Colon (tissue), 2 donors: Measurements from ENCODE around the gene ADCY10.
"Not testable (repeated sequence)": the region's sequence is repeated elsewhere in the genome, so short reads cannot be mapped to it uniquely, and the experiment has no call there.

Source experiments
- FAIRE-seq: peaks from 2 replicates; lab custom pipeline; 2012; peaks lifted over from hg19 to GRCh38; lab: Jason Lieb, UNC
- donor health status: control.
- donor health status: control.

Gene ADCY10

DNA sequence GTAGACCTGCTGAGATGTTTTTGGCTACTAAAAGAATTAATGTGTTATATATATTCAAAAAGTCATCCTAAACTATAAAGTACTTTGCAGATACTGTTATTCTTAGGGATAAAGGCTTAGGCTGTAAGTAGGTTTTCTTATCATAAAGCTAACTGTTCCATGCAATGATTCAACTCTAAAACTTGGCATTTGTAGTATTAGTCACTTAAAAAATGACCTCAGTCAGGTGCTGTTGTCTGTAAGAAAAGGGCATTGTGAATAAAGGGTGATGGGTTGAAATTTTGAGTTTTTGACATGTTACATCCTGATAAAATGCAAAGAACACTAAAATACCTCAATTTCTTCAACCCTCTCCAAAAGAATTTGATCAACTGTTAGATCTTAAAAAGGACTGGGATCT, 32.9 kb downstream of the ADCY10 start:
- no peak for FAIRE-seq

DNA sequence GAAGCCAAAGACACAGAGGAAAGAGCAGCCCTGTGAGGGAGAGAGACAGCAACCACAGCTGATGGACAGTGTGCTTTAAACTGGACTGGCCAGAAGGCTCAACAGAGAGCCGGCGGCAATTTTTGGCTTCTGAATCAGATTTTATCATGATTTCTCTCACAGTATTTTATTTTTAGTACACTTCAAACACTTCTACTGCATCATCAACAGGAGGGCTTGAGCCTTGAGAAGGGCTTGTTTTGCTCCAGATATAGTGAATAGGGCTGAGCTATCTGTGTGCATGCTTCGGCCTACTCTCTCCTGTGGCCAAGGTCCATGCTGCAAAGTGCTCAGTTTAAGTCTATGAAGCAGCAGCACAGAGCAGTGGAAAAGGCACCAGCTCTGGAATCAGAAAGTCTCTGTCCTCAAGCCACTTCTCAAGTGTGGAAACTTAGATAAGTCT, 33.3 kb downstream of the ADCY10 start:
- no peak for FAIRE-seq

DNA sequence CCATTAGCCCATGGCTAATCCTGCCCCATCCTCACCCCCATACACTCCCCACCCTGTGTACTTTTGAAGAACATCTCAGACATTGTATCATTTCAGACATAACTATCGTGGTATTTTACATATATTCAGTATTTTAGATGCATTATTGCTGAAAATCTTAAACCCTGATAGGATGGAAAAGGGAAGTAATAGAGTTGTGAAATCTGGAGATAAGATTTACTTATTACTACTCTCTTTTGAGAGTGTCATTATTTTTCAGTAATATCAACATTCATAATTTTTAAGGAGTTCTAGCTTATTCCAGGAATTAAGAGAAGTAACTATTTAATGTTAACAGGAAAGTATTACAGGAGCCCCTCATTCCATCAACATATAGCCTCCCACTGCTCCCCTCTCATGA, 34.4 kb downstream of the ADCY10 start:
- FAIRE-seq: no peak

DNA sequence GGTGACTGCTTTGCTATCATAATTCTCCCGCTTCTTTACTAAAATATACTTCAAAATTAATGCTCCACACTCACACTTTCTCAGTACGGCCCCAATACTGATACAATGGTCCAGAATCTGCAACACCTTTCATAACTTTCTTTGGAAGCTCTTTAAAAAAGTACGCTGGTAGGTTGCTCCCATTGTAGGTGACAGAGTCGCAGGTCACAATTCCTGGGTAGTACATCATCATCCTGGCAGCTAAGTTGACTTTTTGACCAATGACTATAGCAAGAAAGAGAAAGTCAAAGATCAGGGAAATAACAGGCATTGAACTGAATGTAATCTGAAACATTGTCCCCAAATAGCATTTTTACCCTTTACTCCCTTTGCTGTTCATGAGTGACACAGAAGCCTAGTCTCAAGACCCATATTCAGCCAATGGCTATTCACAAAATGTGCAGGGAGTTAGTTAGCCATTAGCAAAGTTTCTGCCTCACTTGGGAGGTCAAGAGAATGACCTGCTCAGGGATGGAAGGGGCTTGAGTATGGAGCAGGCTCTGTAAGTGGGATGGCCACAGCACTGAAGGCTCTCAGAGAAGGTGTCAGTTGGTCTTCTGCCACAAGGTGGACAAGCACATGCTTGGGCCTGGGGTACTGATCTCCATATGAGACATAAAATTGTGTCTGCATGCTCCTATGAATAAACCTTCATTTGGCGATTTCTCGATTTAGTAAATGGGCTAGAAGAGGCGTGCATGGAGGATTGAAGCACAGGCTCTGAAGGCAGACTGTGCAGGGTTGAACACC, 35.4 kb downstream of the ADCY10 start:
- FAIRE-seq: no peak

DNA sequence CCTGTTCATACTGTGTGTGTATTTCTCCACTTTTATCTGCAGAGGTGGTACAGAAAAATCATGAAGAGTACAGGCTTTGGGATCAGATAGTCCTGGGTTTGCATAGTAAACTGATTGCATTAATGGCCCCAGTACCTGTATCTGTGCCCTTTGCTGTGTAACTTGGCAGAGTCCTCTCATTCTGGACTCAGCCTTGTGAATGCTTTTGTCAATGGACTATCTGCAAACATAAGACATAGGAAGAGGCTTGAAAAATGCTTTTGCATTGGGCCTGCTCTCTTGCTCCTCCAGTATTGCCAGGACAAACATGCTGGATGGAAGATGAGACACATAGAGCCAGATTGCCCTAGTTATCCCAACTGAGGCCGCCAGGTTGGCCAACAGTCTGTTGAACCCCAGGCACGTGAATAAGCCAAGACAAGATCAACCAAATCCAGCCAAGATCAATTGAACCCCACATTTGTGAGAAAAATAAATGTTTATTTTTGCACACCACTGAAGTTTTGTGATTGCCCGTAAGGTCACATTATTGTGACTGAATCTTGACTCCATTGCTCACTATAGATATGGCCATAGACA, 37.2 kb downstream of the ADCY10 start:
- FAIRE-seq: no peak

DNA sequence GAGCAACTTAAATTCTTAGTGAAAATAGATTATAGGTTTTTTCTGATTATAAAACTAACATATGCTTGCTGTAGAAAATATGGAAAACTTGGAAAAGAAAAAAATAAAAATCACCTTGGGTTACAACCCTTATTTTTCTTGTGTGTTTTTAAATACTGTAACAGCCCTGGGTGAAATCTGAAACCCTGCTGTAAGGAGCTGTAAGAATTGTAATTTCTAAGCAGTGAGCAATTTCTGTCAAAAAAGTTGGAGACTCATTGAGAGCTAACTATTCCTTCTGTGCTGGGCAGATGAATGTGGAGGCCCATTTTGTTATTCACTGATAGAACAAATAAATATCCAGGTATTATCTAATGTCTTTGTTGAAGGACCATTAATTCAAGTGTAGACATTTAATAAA, 42.6 kb downstream of the ADCY10 start:
- FAIRE-seq: no peak

DNA sequence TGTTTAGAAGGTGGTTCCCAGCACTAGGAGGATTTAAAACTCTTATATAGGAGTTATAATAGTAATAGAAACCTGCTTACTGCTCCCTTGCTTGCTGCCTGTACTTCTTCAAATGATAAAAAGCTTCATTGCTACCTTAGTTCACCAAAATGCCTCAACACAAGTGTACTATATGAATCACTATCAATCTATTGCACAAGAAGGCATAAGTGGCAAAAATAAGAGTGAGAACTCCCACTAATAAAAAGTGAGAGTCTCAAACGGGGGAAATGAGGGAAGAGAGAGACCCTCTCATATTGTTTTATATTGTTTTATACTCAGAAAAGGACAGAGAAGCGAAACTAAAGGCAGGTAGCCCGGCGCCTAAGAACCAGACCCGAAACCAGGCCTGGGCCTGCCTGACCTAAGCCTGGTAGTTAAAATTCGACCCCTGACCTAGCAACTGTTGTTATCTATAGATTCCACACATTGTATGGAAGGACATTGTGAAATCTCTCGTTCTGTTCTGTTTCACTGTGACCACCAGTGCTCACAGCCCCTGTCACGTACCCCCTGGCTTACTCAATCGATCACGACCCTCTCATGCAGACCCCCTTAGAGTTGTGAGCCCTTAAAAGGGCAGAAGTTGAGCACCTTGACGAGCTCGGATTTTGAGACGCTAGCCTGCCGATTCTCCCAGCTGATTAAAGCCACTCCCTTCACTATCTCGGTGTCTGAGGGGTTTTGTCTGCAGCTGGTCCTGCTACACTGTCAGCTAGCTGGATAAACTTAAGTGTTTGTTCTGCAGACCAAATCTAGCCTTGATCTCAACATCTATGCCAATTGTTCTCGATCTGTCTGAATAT, 44.6 kb downstream of the ADCY10 start:
- not testable (repeated sequence) for FAIRE-seq

DNA sequence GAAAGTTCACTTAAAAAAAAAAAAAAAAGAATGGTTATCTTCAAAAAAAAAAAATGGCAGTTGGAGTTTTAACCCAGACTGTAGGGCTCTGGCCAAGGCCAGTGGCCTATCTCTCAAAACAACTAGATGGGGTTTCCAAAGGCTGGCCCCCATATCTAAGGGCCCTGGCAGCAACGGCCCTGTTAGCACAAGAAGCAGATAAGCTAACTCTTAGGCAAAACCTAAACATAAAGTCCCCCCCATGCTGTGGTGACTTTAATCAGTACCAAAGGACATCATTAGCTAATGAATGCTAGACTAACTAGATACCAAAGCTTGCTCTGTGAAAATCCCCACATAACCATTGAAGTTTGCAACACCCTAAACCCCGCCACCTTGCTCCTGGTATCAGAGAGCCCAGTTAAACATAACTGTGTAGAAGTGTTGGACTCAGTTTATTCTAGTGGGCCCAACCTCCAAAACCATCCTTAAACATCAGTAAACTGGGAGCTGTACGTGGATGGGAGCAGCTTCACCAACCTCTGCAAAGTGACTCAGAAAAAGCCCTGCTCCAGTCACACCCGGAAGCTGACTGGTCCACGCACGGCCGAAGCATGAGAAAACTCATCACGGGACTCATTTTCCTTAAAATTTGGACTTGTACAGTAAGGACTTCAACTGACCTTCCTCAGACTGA, 47.1 kb downstream of the ADCY10 start:
- FAIRE-seq: not testable (repeated sequence)

DNA sequence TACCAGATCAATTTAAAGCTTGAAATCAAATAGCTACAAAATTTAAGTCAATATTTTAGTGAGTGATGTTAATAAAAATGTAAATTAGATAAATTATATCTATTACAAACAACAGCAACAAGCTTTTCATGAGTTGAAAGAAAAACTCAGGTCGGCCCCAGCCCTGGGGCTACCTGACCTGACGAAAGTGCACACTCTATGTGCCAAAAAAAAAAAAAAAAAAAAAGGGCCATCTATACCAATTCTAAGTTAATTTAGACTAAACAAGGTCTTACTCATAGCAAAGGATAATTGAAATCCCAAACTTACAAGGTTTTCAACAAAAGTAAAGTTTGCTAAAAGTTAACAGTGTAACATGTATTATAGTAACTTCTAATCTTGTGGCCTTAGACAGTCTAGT, 47.6 kb downstream of the ADCY10 start:
- FAIRE-seq: not testable (repeated sequence)

DNA sequence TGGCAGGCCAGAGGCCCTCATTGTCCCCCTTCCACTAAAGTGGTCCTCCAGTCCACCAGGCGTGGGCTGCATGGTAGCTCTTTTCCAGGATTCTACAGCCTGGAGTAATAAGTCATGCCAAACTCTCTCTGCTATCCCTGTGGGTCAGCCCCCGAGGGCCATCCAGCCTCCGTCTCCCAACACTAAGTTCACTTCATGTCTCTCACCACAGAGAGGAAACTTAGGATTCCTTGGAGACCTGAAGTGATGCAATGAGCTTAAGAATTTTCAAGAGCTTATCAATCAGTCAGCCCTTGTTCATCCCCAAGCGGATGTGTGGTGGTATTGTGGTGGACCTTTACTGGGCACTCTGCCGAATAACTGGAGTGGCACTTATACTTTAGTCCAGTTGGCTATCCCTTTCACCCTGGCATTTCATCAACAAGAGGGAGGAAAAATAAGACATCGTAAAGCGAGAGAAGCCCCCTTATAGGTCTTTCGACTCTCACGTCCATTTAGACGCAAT, 48.1 kb downstream of the ADCY10 start:
- not testable (repeated sequence) for FAIRE-seq

DNA sequence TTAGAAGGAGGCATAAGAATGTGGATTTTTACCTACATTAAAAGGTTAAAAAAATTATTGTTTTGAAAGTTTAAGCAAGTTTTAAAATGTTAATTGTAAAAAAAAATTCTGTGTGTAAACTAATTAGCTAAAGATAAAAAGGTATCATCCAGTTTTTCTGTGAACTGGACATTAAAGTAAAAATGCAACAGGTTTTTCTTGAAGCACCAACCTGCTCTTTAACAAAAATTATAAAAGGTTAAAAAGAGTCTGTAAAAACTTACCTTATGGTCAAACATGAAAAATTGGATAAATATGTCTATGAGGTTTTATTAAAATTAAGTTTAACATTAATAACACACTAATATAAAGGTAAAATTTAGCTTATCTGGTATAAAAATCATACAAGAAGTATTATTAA, 48.7 kb downstream of the ADCY10 start:
- FAIRE-seq: not testable (repeated sequence)

DNA sequence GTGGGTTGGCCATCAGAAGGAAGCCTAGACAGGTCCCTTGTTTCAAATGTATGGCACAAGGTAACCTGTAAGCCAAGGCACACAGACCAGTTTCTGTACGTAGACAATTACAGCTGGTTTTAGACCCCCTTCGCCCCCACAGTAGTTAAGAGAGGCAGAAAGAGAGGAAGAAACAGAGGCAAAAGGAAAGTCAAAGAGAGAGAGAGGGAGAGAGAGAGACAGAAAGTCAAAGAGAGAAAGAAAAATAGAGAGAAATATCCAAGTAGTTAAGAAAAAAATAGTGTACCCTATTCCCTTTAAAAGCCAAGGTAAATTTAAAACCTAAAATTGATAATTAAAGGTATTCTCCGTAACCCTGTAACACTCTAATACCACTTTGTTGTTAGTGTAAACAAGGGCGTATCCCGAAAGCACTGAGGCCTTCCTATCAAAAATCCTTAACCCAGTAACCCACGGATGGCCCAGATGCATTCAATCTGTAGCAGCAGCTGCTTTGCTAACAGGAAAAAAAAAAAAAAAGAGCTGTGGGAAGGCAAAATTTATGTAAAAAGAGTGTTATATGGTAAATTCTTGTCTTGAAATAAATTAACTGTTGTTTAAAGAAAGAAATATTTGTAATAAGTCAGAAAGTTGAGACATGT, 49.4 kb downstream of the ADCY10 start:
- no peak for FAIRE-seq

DNA sequence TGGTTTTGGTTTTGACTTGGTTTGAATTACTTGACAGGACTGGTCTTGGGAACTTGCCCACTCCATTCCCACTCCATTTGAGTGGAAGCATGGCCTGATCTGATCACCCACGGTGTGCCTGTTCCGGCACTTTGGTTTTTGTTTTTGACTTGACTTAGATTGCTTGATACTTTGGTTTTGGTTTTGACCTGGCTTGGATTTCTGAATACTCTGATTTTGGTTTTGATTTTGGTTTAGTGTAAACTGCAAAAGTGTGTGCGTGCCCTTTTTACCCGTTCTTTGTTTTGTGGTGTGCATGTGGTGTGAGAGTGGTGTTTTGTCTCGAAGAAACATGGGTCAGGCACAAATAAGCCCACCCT, 50.0 kb downstream of the ADCY10 start:
- FAIRE-seq: no peak

DNA sequence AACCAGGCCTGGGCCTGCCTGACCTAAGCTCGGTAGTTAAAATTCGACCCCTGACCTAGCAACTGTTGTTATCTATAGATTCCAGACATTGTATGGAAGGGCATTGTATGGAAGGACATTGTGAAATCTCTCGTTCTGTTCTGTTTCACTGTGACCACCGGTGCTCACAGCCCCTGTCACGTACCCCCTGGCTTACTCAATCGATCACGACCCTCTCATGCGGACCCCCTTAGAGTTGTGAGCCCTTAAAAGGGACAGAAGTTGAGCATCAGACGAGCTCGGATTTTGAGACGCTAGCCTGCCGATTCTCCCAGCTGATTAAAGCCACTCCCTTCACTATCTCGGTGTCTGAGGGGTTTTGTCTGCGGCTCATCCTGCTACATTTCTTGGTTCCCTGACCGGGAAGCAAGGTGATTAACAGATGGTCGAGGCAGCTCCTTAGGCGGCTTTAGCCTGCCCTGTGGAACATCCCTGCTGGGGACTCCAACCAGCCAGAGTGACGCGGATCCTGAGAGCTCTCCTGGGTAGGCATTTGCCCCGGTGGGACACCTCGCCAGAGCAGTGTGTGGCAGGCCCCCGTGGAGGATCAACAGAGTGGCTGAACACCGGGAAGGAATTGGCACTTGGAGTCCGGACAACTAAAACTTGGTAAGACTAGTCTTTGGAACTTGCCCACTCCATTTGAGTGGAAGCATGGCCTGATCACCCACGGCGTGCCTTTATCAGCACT, 50.6 kb downstream of the ADCY10 start:
- not testable (repeated sequence) for FAIRE-seq

DNA sequence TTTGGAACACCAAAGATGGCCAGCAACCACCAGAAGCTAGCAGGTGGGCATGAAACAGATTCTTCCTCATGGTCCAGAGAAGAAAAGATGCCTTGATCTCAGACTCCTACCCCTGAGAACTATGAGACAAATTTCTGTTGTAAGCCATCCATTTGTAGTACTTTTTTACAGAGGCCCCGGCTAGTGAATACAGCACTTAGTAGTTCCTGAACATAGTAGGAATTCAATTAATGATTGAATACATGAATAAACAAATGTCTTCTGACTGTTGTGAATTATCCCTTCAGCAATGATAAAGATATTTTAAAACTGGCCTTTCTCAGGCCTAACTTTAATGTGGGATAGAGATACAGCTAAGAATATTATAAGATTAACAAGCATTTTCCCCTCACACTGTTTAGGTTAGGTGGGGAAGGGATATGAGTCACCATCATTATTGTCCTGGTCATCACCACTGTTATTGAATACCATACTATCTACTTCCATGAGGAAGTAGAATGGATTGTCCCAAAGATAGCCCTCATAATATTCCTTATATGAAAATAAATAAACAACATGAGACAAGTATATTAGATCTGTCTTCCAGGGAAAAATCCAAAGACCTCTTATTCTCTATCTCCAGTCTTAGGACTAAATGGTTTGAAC, 51.4 kb downstream of the ADCY10 start:
- no peak for FAIRE-seq

DNA sequence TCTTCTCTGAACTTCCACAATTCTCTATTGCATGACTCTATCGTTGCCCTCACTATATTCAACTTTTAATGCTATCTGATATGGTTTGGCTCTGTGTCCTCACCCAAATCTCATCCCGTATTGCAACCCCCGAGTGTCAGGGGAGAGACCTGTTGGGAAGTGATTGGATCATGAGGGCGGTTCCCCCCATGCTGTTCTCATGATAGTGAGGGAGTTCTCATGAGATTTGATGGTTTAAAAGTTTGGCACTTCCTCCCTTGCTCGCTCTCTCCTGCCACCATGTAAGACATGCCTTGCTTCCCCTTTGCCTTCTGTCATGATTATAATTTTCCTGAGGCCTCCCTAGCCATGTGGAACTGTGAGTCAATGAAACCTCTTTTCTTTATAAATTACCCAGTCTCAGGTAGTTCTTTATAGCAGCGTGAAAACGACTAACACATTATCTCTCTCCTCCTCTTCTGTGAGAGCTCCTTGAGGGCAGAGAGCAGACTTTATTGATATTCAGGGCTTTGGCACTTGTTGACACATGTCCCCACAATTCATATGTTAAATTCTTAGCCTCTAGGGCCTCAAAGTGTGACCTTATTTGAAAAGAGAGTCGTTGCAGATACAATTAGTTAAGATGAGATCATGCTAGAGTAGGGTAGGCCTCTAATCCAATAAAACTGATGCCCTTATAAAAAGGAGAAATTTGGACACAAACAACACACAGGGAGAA, 52.1 kb downstream of the ADCY10 start:
- no peak for FAIRE-seq

DNA sequence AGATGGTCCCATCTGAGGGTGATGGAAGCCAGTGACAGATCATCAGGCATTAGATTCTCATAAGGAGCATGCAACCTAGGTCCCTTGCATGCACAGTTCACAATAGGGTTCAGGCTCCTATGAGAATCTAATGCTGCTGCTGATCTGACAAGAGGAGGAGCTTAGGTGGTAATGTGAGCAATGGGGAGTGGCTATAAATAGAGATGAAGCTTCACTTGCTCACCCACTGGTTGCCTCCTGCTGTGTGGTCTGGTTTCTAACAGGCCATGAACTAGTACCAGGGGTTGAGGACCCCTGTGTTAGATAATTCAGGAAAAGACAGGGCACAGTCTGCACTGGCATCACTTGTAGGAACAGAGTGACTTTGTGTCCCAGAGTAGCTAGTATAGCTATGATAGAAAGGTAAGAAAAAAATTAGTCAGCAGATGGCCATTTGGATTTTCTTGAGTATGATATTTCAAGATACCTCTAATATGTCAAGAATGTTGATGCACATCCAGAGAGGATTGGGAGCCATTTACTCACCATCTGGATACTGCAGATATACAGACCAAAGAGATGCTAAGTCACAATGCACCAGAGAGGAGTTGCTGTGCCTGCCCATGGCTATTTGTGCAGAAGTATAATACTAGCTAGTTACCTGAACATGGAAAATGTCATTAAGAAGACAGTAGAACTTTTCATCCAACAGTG, 53.6 kb downstream of the ADCY10 start:
- FAIRE-seq: no peak

DNA sequence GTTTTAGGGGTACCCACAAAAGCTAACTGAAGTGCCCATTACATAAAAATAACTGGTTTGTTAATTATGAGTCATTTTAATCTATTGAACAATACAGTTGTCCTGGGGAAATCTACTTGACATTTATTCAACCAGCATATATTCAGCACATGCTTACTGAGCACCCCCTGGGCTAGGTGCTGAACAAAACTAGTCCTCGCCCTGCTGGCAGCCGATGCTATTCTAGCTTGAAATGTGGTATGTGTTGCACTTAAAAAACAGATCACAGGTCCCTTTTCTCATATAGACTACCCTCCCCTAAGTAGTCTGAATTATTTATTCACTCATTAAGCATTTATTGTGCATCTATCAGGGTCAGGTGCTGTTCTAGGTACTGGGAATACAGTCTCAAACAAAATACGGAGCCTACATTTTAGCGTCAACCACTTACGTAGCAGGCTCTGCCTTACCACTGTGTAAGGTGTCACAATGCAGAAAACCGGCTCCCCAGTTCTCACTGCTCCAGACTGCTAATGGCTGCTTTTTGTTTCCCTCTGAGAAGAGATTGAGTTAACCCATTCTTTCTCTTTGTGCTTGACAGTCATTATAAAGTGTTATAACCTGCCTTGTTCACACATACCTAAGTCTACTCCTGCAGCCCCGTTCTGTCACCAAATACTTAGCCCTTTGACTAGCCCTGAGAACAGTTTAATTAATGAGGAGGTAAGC, 57.1 kb downstream of the ADCY10 start:
- no peak for FAIRE-seq

DNA sequence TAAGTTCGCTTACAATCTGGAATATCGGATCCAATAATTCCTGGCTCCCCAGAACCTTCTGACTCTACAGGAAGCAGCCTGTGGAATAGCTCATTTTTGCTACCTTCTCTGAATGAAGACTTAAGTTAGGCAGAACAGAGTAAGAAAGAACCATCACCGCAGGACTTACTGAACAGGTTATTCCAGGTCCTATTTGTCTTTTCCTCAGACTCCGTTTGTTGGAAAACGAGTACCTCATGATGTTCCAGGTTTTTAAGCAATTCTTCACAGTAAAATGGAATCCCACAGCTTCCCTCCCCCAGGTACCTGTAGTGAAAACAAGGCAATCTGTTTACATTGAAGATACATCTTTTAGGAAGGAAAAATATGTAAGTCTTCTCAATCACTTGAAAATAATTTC, 59.8 kb downstream of the ADCY10 start:
- FAIRE-seq: no peak
